GM12878 (cell line): ENCODE measurements around the gene AKT1S1.

Experiments used
- CEBPB ChIP-seq, 2 experiments: fragments of 150-350 bp in 1 of 2; IDR thresholded peaks; 2 replicates each; pipeline ENCODE4 v1.6.1; 2012 to 2014; ENCODE audit warnings: low read depth in 2 of 2, low read length in 2 of 2, borderline replicate concordance in 1 of 2, inconsistent platforms in 1 of 2
- CHD2 ChIP-seq: IDR thresholded peaks from 2 replicates; pipeline ENCODE4 v1.6.1; 2011; ENCODE audit warnings: low read depth, low read length, improper control_type of control experiment, borderline replicate concordance
- EZH2 ChIP-seq: IDR thresholded peaks from 2 replicates; pipeline ENCODE4 v1.6.1; 2012; ENCODE audit warnings: low read depth, mild to moderate bottlenecking, control low read depth, inconsistent platforms, low read length, borderline replicate concordance; ENCODE audit not compliant: control insufficient read depth
- POLR2AphosphoS5 ChIP-seq: IDR thresholded peaks from 2 replicates; pipeline ENCODE4 v1.6.1; 2011; ENCODE audit warnings: mild to moderate bottlenecking, low read length, inconsistent platforms
- TCF7 ChIP-seq: IDR thresholded peaks from 2 replicates; pipeline ENCODE4 v1.6.1; 2014; ENCODE audit warnings: antibody characterized with exemption, borderline replicate concordance
- ZBTB11 ChIP-seq: fragments of 450-650 bp; formaldehyde crosslinking; IDR thresholded peaks from 2 replicates; pipeline ENCODE4 v1.5.0; 2022; ENCODE audit warnings: mild to moderate bottlenecking, missing genetic modification characterization
- TF ChIP-seq, protein P1 (sequence below), 3 experiments: IDR thresholded peaks in 2 of 3; conservative IDR thresholded peaks in 1 of 3; 2 replicates each; pipeline ENCODE4 v1.5.1; 2011; ENCODE audit warnings: low read depth in 3 of 3, low read length in 3 of 3, mild to moderate bottlenecking in 3 of 3, control low read depth in 2 of 3, moderate library complexity in 2 of 3, inconsistent platforms in 1 of 3, mixed read lengths in 1 of 3; ENCODE audit not compliant: control insufficient read depth in 2 of 3, insufficient read depth in 1 of 3; ENCODE audit errors: extremely low read depth in 1 of 3

- TF ChIP-seq CHD2 (no peak), ZBTB11 (CRISPR knock-in tag) (no peak), CEBPB (IDR thresholded peaks at IDR 0.05; ENCODE audit: borderline replicate concordance in 1 of 2, low read depth in 2 of 2, low read length in 2 of 2) (no peak), POLR2AphosphoS5 (no peak), EZH2 (no peak), TCF7 (no peak)
- TF ChIP-seq, protein P1, sequence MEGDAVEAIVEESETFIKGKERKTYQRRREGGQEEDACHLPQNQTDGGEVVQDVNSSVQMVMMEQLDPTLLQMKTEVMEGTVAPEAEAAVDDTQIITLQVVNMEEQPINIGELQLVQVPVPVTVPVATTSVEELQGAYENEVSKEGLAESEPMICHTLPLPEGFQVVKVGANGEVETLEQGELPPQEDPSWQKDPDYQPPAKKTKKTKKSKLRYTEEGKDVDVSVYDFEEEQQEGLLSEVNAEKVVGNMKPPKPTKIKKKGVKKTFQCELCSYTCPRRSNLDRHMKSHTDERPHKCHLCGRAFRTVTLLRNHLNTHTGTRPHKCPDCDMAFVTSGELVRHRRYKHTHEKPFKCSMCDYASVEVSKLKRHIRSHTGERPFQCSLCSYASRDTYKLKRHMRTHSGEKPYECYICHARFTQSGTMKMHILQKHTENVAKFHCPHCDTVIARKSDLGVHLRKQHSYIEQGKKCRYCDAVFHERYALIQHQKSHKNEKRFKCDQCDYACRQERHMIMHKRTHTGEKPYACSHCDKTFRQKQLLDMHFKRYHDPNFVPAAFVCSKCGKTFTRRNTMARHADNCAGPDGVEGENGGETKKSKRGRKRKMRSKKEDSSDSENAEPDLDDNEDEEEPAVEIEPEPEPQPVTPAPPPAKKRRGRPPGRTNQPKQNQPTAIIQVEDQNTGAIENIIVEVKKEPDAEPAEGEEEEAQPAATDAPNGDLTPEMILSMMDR (IDR thresholded peaks at IDR 0.05 in 2 of 3, conservative IDR thresholded peaks at IDR 0.05 in 1 of 3; ENCODE audit: control insufficient read depth in 2 of 3, extremely low read depth in 1 of 3, insufficient read depth in 1 of 3, low read depth in 3 of 3, low read length in 3 of 3) = no peak
Measured at GRCh38 chr19:49835562-49835961, 41.6 kb downstream of the AKT1S1 start.
